GM19455 (cell line): Measurements from ENCODE around the gene TMEM131.

Experiments
- ATAC-seq: cut with Tn5 transposase; IDR thresholded peaks from one replicate; pipeline ENCODE4 v1.9.1; 2021; ENCODE audit not compliant: unreplicated experiment

The TMEM131 gene

GRCh38 chr2:97731274-97732020, 264.3 kb downstream of the TMEM131 start:
- ATAC-seq, result no peak

- no peak for ATAC-seq
These were observed 265.5 kb downstream of the TMEM131 start for GRCh38 chr2:97730245-97730644.

- no peak for ATAC-seq
These were observed 267.5 kb downstream of the TMEM131 start for GRCh38 chr2:97728091-97728731.

- no peak for ATAC-seq
These were observed 268.5 kb downstream of the TMEM131 start for GRCh38 chr2:97727296-97727695.

- ATAC-seq, result no peak
These were observed 269.3 kb downstream of the TMEM131 start for GRCh38 chr2:97726261-97727064.

- ATAC-seq, result no peak
These were observed 270.6 kb downstream of the TMEM131 start for GRCh38 chr2:97724946-97725688.

GRCh38 chr2:97724501-97724900, 271.2 kb downstream of the TMEM131 start:
- no peak for ATAC-seq

- ATAC-seq, result no peak
These were observed 271.7 kb downstream of the TMEM131 start for GRCh38 chr2:97724073-97724410.

GRCh38 chr2:97723156-97724072, 272.3 kb downstream of the TMEM131 start:
- no peak for ATAC-seq

GRCh38 chr2:97722227-97722626, 273.5 kb downstream of the TMEM131 start:
- no peak for ATAC-seq

- no peak for ATAC-seq
These were observed 275.0 kb downstream of the TMEM131 start for GRCh38 chr2:97720746-97721145.

GRCh38 chr2:97719362-97720155, 276.2 kb downstream of the TMEM131 start:
- no peak for ATAC-seq

GRCh38 chr2:97718942-97719341, 276.8 kb downstream of the TMEM131 start:
- no peak for ATAC-seq

GRCh38 chr2:97718051-97718882, 277.5 kb downstream of the TMEM131 start:
- no peak for ATAC-seq

- ATAC-seq, result no peak
These were observed 278.1 kb downstream of the TMEM131 start for GRCh38 chr2:97717613-97717995.

- ATAC-seq, result no peak
These were observed 278.8 kb downstream of the TMEM131 start for GRCh38 chr2:97716695-97717612.

- no peak for ATAC-seq
These were observed 279.6 kb downstream of the TMEM131 start for GRCh38 chr2:97715951-97716694.
